BJ (cell line): Measurements from ENCODE around the gene CAMSAP1. TPM values are rescaled to one million over a fixed set of nuclear protein-coding genes. Genes with fewer than 3 reads are reported as not detected.

Experiments used
- CTCF ChIA-PET: fragments of 350-600 bp; formaldehyde crosslinking; extraction: SDS; loops from one replicate; lab custom pipeline; 2021; ENCODE audit warnings: antibody characterized with exemption, inconsistent platforms; lab: Yijun Ruan, JAX
- POLR2A ChIA-PET: fragments of 300-600 bp; sonication (Branson Sonifier 250); formaldehyde crosslinking; extraction: SDS; loops from one replicate; lab custom pipeline; 2021; ENCODE audit warnings: antibody characterized with exemption; lab: Charles Lee
- DNase-seq: peaks from one replicate; pipeline ENCODE4 v3.0.0-alpha.2; 2011; ENCODE audit warnings: low read depth
- H3K27me3 ChIP-seq: 2 replicates; pipeline ENCODE4 v1.6.0; 2011; ENCODE audit warnings: low read length; ENCODE audit not compliant: control insufficient read depth, insufficient read depth
- H3K36me3 ChIP-seq: 2 replicates; pipeline ENCODE4 v1.5.1; 2011; ENCODE audit warnings: low read length; ENCODE audit not compliant: control insufficient read depth, insufficient read depth
- H3K4me3 ChIP-seq: 2 replicates; pipeline ENCODE4 v1.5.1; 2011; ENCODE audit warnings: low read depth, mild to moderate bottlenecking, control low read depth, low read length
- CTCF ChIP-seq: IDR thresholded peaks from 2 replicates; pipeline ENCODE4 v1.5.1; 2011; ENCODE audit warnings: low read depth, mild to moderate bottlenecking, control low read depth, inconsistent platforms, low read length, moderate library complexity; ENCODE audit not compliant: insufficient read depth
- polyA plus RNA-seq: library from polyadenylated mRNA; depleted of rRNA; stranded (reverse); fragments of >200 nt; gene quantifications from 2 replicates; pipeline ENCODE4 v1.2.3, GENCODE V29; 2011

The CAMSAP1 gene
- polyA plus RNA-seq, 1 experiment = 4.1 TPM

DNA sequence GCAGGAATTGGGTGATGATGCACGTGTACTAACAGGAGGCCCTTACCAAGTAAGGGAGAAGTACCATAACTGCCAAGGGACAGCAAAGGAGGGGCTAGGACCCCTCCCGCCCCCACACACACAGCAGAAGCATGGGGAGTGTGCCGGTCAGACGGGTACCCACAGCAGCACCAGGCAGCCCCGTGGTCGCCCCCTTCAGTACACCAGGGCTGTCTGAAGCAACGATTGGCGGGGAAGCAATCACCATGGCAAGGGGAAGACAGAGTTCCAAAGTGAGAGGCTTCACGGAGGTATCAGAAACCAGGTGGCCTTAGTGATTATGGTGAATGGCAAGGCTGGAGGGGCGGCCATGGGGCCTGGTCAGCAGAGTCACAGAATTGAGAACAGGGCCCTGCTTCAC is 72.2 kb downstream of the CAMSAP1 start:
- ChIA-PET CTCF (no interaction called here), POLR2A (no interaction called here)
- no peaks in the 10 kb centered on the region; the same call in none of the 2 replicates for H3K36me3 ChIP-seq
- no peaks in the 10 kb centered on the region for H3K27me3 ChIP-seq
- TF ChIP-seq CTCF = no peak
- DNase-seq = no peak
- no peak overlapping the region for H3K4me3 ChIP-seq

DNA sequence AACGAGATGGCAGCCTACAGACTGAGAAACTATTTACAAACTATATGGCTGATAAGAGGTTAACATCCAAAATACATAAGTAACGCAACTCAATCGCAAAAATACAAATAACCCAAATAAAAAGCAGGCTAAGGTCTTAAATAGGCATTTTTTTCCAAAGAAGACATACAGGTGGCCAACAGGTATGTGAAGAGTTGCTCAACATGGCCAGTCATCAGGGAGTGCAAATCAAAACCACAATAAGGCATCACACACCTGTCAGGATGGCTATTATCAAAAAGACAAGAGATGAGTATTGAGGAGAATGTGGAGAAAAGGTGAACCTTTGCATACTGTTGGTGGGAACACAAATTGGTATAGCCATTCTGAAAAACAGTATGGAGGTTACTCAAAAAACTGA is 73.5 kb downstream of the CAMSAP1 start:
- TF ChIP-seq CTCF = no peak
- Histone ChIP-seq H3K27me3 (no peaks in the 10 kb centered on the region), H3K36me3 (no peaks in the 10 kb centered on the region; the same call in none of the 2 replicates), H3K4me3 (no peak overlapping the region)
- no peak for DNase-seq
- ChIA-PET CTCF (no interaction called here), POLR2A (no interaction called here)

GRCh38 chr9:135830496-135830895 is 76.8 kb downstream of the CAMSAP1 start:
- Histone ChIP-seq H3K4me3 (no peak overlapping the region), H3K27me3 (no peaks in the 10 kb centered on the region), H3K36me3 (peaks cover 5% of the 10 kb centered on the region)
- no peak for TF ChIP-seq CTCF
- POLR2A ChIA-PET = no interaction called here
- CTCF ChIA-PET = no interaction called here
- DNase-seq = no peak

GRCh38 chr9:135828656-135829055 is 78.7 kb downstream of the CAMSAP1 start:
- no peak overlapping the region for H3K4me3 ChIP-seq
- no peak for TF ChIP-seq CTCF
- ChIA-PET CTCF (no interaction called here), POLR2A (no interaction called here)
- DNase-seq = no peak
- peaks cover 5% of the 10 kb centered on the region; the same call in 1 of the 2 replicates for H3K36me3 ChIP-seq
- H3K27me3 ChIP-seq = no peaks in the 10 kb centered on the region

DNA sequence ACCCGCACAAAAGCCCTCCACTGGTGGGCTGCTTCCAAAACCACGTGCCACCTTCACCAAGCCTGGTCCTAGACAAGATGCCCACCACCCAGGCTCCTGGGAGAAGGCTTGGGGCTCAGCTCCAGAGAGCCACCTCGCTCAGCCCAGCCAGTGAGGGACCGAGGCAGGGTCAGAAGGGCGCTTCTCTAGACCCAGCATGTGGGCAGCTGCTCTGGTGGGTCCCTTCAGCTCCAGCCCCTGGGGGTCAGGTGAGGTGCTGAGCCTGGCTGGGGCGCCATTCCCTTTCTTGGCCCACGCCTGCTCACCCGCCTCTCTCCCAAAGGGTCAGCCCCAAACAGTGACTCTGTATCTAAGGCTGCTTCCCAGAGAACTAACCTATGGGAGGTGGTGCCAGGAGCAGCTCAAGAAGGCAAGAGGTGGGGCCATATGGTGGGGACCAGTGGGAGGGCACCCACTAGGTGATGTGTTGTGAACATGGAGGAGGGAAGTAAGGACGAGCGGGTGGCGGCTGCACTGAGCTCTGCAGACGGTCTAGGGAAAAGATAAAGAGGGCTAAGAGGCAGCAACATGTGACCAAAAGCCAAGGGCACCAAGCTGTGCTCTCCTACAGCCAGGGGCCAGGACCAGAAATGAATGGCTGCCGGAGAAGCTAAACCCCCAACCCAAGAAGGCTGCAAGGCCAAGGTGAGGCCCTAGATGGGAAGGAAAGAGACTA is 79.3 kb downstream of the CAMSAP1 start:
- CTCF ChIA-PET = no interaction called here
- POLR2A ChIA-PET = no interaction called here
- H3K36me3 ChIP-seq = peaks cover 7% of the 10 kb centered on the region
- H3K27me3 ChIP-seq = no peaks in the 10 kb centered on the region
- no peak for TF ChIP-seq CTCF
- DNase-seq = no peak
- H3K4me3 ChIP-seq = no peak overlapping the region
